ENCODE data around the gene ITGA11. TPM values are rescaled to one million over a fixed set of nuclear protein-coding genes. Genes with fewer than 3 reads are reported as not detected.

ITGA11 gene
- polyA plus RNA-seq, 1 of the 3 experiments (the other 2 are of a cell fraction) = 0.49 TPM

DNA sequence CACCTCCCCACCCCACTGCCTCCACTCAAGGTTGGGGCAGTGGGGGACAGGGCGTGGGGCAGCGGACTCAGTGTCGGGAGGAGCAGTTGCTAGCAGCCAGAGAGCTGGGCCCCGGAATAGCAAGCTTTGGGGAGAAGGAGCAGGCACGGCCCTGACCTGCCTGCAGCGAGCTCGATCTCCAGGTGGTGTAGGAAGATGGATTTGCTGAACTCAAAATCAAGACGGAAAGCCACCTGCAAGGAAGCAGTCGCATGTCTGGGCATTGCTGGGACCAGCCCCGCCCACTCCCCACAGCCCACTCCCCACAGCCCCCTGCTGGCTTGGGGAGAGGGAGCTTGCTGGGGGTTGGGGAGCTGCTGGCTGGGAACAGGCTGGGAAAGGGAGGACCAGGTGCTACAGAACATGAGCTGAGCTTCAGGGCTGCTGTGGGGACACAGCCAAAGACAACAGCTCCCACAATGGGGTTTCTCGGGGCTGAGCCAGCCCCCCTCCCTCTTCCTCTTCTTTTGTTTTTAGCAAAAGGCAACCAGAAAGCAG lies 116.4 kb downstream of the ITGA11 start (continued):
- no peak for TF ChIP-seq NFIC (IDR thresholded peaks at IDR 0.05; ENCODE audit: borderline replicate concordance)
- TF ChIP-seq EP300 (IDR thresholded peaks at IDR 0.05; ENCODE audit: borderline replicate concordance in 1 of 2, low read depth in 1 of 2, low read length in 1 of 2) = no peak
- no peak for TF ChIP-seq POLR2AphosphoS5 (IDR thresholded peaks at IDR 0.05; ENCODE audit: low read depth, low read length)

- H2AFZ ChIP-seq (ENCODE audit: low read depth) = no peak overlapping the region
- H3K9me3 ChIP-seq = no peaks in the 10 kb centered on the region
- H3K9me2 ChIP-seq = no peaks in the 10 kb centered on the region
- ChIA-PET CTCF (interaction anchor here (1.2 to 8.0 kb wide), 3 partner anchors 9 to 62 kb away, joined by 3 to 75 read pairs (median 15); no protein-coding TSS in a partner anchor), POLR2A (no interaction called here)
- no peak overlapping the region for H3K4me3 ChIP-seq (ENCODE audit: low read depth in 2 of 2, low read length in 1 of 2)
- H3K27me3 ChIP-seq (ENCODE audit: insufficient read depth) = no peaks in the 10 kb centered on the region
- 67% methylated on average over 1 of the region's 1 CpG for whole genome bisulfite sequencing (ENCODE audit: low lambda C conversion rate)
- DNase-seq = peak; percentile 2
- no peaks in the 10 kb centered on the region for H3K79me2 ChIP-seq (ENCODE audit: insufficient read depth)
- H4K20me1 ChIP-seq (ENCODE audit: insufficient read depth) = no peaks in the 10 kb centered on the region
- TF ChIP-seq RXRA (IDR thresholded peaks at IDR 0.05; ENCODE audit: borderline replicate concordance, low read depth) (no peak), TEAD4 (IDR thresholded peaks at IDR 0.05; ENCODE audit: borderline replicate concordance, insufficient read depth) (no peak), SMC3 (IDR thresholded peaks at IDR 0.05; ENCODE audit: low read depth, low read length) (no peak), JUND (IDR thresholded peaks at IDR 0.05) (no peak), CHD2 (IDR thresholded peaks at IDR 0.05; ENCODE audit: low read length, partially characterized antibody) (no peak), EZH2phosphoT487 (IDR thresholded peaks at IDR 0.05; ENCODE audit: borderline replicate concordance, low read depth) (no peak), RFX5 (IDR thresholded peaks at IDR 0.05; ENCODE audit: low read length) (no peak), FOSL2 (IDR thresholded peaks at IDR 0.05; ENCODE audit: borderline replicate concordance, low read depth) (no peak), FOXJ3 (CRISPR knock-in tag; IDR thresholded peaks at IDR 0.05) (no peak), MEF2A (IDR thresholded peaks at IDR 0.05; ENCODE audit: borderline replicate concordance, low read depth) (no peak), RCOR1 (IDR thresholded peaks at IDR 0.05; ENCODE audit: low read length) (no peak)
- H3K4me2 ChIP-seq = no peak overlapping the region
- no peaks in the 10 kb centered on the region for H3K36me3 ChIP-seq (replicated peaks in 1 of 2; ENCODE audit: control insufficient read depth in 1 of 2, insufficient read depth in 2 of 2, low read length in 1 of 2)
- no peak overlapping the region for H3K9ac ChIP-seq
- H3K27ac ChIP-seq (ENCODE audit: low read depth in 2 of 2, low read length in 1 of 2) = no peak overlapping the region
- H3K4me1 ChIP-seq (ENCODE audit: control insufficient read depth in 1 of 2, insufficient read depth in 2 of 2, low read depth in 1 of 2, low read length in 1 of 2) = peaks cover 0 to 9% of the 10 kb centered on the region in 2 experiments; a peak in 1 of 4 replicates
- H3F3A ChIP-seq (replicated peaks; ENCODE audit: insufficient read depth) = no peaks in the 10 kb centered on the region
Observed at GRCh38 chr15:68315035-68315434, 116.9 kb downstream of the ITGA11 start.

- Histone ChIP-seq H3K79me2 (ENCODE audit: insufficient read depth) (no peaks in the 10 kb centered on the region), H3K9ac (no peak overlapping the region), H3K36me3 (replicated peaks in 1 of 2; ENCODE audit: control insufficient read depth in 1 of 2, insufficient read depth in 2 of 2, low read length in 1 of 2) (no peaks in the 10 kb centered on the region), H2AFZ (ENCODE audit: low read depth) (no peak overlapping the region), H3K4me3 (ENCODE audit: low read depth in 2 of 2, low read length in 1 of 2) (no peak overlapping the region), H3K27ac (ENCODE audit: low read depth in 2 of 2, low read length in 1 of 2) (no peak overlapping the region), H3K9me2 (no peaks in the 10 kb centered on the region), H3K9me3 (no peaks in the 10 kb centered on the region), H4K20me1 (ENCODE audit: insufficient read depth) (no peaks in the 10 kb centered on the region), H3K27me3 (ENCODE audit: insufficient read depth) (no peaks in the 10 kb centered on the region), H3F3A (replicated peaks; ENCODE audit: insufficient read depth) (no peaks in the 10 kb centered on the region), H3K4me2 (no peak overlapping the region), H3K4me1 (ENCODE audit: control insufficient read depth in 1 of 2, insufficient read depth in 2 of 2, low read depth in 1 of 2, low read length in 1 of 2) (peaks cover 0 to 9% of the 10 kb centered on the region in 2 experiments; a peak in 1 of 4 replicates)
- ChIA-PET POLR2A (no interaction called here), CTCF (interaction anchor here (3.2 to 8.0 kb wide), 2 partner anchors 9 to 62 kb away, joined by 15 to 75 read pairs; no protein-coding TSS in a partner anchor)
- no peak for TF ChIP-seq GABPA (IDR thresholded peaks at IDR 0.05; ENCODE audit: low read depth)
- no peak for TF ChIP-seq EZH2phosphoT487 (IDR thresholded peaks at IDR 0.05; ENCODE audit: borderline replicate concordance, low read depth)
- no peak for TF ChIP-seq NRF1 (IDR thresholded peaks at IDR 0.05; ENCODE audit: low read depth, low read length)
- TF ChIP-seq RXRA (IDR thresholded peaks at IDR 0.05; ENCODE audit: borderline replicate concordance, low read depth) = no peak
- no peak for TF ChIP-seq CTCF (IDR thresholded peaks at IDR 0.05)
- TF ChIP-seq EP300 (IDR thresholded peaks at IDR 0.05; ENCODE audit: borderline replicate concordance in 1 of 2, low read depth in 1 of 2, low read length in 1 of 2) = no peak
- no peak for TF ChIP-seq SIN3A (IDR thresholded peaks at IDR 0.05; ENCODE audit: borderline replicate concordance, low read depth, low read length)
- TF ChIP-seq TCF12 (IDR thresholded peaks at IDR 0.05) = no peak
- no peak for TF ChIP-seq FOXJ3 (CRISPR knock-in tag; IDR thresholded peaks at IDR 0.05)
- peak; percentile 7 for DNase-seq
- WGBS (ENCODE audit: low lambda C conversion rate) = 91% methylated on average over 11 of the region's 11 CpGs
Observed at GRCh38 chr15:68314563-68314962, 117.4 kb downstream of the ITGA11 start.

Data from SK-N-SH (cell line).